GM23248 (cell line): Measurements from ENCODE around the gene VPS13D.

ENCODE experiments used
- EZH2 ChIP-seq: fragments of 200-600 bp; sonication (generic); IDR thresholded peaks from 2 replicates; pipeline ENCODE4 v1.6.1; 2018; ENCODE audit warnings: antibody characterized with exemption, mild to moderate bottlenecking; ENCODE audit not compliant: insufficient read depth, poor library complexity, severe bottlenecking
- EZH2phosphoT487 ChIP-seq: fragments of 200-600 bp; sonication (generic); IDR thresholded peaks from 2 replicates; pipeline ENCODE4 v1.6.1; 2018; ENCODE audit warnings: antibody characterized with exemption, moderate library complexity, mild to moderate bottlenecking, low read depth; ENCODE audit not compliant: insufficient read depth

DNA sequence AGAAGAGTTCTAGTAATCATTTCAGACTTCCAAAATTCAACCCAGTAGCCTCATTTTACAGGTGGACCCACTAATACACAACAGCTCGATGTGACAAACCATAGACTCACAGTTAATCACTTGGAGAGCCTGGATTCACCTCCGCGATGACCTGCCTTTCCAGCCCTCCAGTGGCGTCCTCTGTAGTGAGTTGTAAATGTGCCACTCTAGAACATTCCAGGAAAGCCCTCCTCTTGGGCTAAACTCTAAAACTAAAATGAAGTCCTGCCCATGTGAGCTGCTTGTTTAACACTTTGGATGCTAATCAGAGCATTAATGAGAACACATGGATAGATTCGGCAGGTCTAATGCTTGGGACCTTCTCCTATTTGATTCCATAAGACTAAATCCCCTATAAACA lies 247.5 kb downstream of the VPS13D start:
- TF ChIP-seq EZH2 (no peak), EZH2phosphoT487 (no peak)
